Measurements from ENCODE around the gene PPP1R1C. TPM values are rescaled to one million over a fixed set of nuclear protein-coding genes. Genes with fewer than 3 reads are reported as not detected.

Gene PPP1R1C
- total and polyA plus RNA-seq, 2 of the 13 experiments (the other 11 are each of a cell fraction or from before 2014, with no cell fraction given): 1.5 to 3.5 TPM

DNA sequence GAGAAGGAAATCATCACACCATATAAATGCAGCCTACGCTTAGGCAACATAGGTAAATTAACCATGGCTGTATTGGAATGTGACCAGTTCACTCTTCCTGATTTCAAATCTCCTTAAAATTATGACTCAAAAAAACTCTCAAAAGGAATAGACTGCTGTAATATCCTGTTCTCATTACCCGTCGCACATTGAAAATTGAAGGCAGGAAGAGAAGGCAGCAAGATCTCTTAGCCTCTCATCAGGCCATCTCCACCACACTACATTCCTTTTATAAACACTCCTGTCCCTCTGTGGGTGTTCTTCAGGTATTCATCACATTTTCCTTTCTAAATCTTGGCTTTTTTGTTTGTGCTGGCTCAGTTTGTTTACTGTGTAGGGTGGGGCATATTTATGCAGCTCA, 83.2 kb downstream of the PPP1R1C start:
- TF ChIP-seq ZFYVE20 (CRISPR knock-in tag; IDR thresholded peaks at IDR 0.05; ENCODE audit: borderline replicate concordance, low read depth) (no peak), PHF8 (CRISPR knock-in tag; IDR thresholded peaks at IDR 0.05) (no peak), ZNF792 (CRISPR knock-in tag; IDR thresholded peaks at IDR 0.05) (no peak), ZNF12 (CRISPR knock-in tag; IDR thresholded peaks at IDR 0.05) (no peak), ZNF776 (CRISPR knock-in tag; IDR thresholded peaks at IDR 0.05) (no peak), CHCHD3 (CRISPR knock-in tag; IDR thresholded peaks at IDR 0.05) (no peak), ISL2 (CRISPR knock-in tag; IDR thresholded peaks at IDR 0.05) (no peak), SMARCC2 (IDR thresholded peaks at IDR 0.05) (no peak)
- TF ChIP-seq, protein P1, sequence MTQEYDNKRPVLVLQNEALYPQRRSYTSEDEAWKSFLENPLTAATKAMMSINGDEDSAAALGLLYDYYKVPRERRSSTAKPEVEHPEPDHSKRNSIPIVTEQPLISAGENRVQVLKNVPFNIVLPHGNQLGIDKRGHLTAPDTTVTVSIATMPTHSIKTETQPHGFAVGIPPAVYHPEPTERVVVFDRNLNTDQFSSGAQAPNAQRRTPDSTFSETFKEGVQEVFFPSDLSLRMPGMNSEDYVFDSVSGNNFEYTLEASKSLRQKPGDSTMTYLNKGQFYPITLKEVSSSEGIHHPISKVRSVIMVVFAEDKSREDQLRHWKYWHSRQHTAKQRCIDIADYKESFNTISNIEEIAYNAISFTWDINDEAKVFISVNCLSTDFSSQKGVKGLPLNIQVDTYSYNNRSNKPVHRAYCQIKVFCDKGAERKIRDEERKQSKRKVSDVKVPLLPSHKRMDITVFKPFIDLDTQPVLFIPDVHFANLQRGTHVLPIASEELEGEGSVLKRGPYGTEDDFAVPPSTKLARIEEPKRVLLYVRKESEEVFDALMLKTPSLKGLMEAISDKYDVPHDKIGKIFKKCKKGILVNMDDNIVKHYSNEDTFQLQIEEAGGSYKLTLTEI (CRISPR knock-in tag; conservative IDR thresholded peaks at IDR 0.05): no peak
- in situ Hi-C loops (cut with HindIII; ENCODE audit: extremely low pct_ligation_motif_present, low pct_unique_long_range_greater_than_20kb): no loop called here
- Histone ChIP-seq H3K79me2 (ENCODE audit: insufficient read depth, low read length) (no peaks in the 10 kb centered on the region), H3K36me3 (replicated peaks in 1 of 2; ENCODE audit: control insufficient read depth in 1 of 2, insufficient read depth in 2 of 2, low read length in 2 of 2) (no peaks in the 10 kb centered on the region), H3K9me3 (ENCODE audit: low read length) (no peaks in the 10 kb centered on the region), H3K9ac (ENCODE audit: insufficient read depth, low read depth, low read length) (no peak overlapping the region), H3K4me2 (ENCODE audit: low read depth, low read length) (no peak overlapping the region), H2AFZ (ENCODE audit: low read length) (no peak overlapping the region), H3K27ac (ENCODE audit: extremely low read length, insufficient read depth, low read length) (no peak overlapping the region), H3K27me3 (ENCODE audit: control insufficient read depth in 1 of 2, insufficient read depth in 2 of 2, low read length in 2 of 2) (no peaks in the 10 kb centered on the region), H3K4me3 (replicated peaks in 1 of 3; ENCODE audit: insufficient read depth in 1 of 3, low read depth in 2 of 3, low read length in 3 of 3) (no peak overlapping the region), H4K20me1 (ENCODE audit: insufficient read depth, low read length) (no peaks in the 10 kb centered on the region), H3K4me1 (ENCODE audit: insufficient read depth, low read length) (0 out of 2 replicates have a peak, but pooled peaks cover 10% of the 10 kb centered on the region)
- ChIA-PET CTCF (ENCODE audit: low intra/inter-chr PET ratio, low total read pairs) (no interaction called here), POLR2A (no interaction called here)
- intact Hi-C loops (cut with micrococcal nuclease; ENCODE audit: unreplicated experiment): no loop called here
- BruUV-seq (replicated peaks): no TSS peak
- FAIRE-seq (no peak), DNase-seq (ENCODE audit: low spot score) (no peak), ATAC-seq (no peak)
- 88% methylated on average over 3 of the region's 3 CpGs for WGBS (ENCODE audit: low lambda C conversion rate)

DNA sequence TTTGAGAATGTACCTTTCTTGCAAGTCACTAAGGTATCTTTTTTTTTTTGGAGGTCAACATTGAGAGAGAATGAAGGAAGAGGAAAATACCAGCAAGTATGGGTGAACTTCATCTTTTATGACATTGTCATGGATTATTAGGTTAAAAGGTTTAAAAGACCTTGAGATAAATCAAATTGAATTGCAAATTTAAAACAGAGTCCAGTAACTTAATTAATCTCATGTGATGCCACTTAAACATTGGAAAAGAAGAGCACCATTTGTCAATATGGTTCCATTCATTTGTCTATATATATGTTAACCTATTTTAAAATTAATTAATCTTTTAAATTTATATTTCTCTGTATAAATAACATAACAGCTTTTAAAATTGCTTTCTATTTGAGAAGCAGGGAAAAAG, 83.8 kb downstream of the PPP1R1C start:
- no peaks in the 10 kb centered on the region for H3K79me2 ChIP-seq (ENCODE audit: insufficient read depth, low read length)
- intact Hi-C loops (cut with micrococcal nuclease; ENCODE audit: unreplicated experiment): no loop called here
- no peaks in the 10 kb centered on the region for H3K9me3 ChIP-seq (ENCODE audit: low read length)
- no peak for DNase-seq (ENCODE audit: low spot score)
- ChIA-PET POLR2A (no interaction called here), CTCF (ENCODE audit: low intra/inter-chr PET ratio, low total read pairs) (no interaction called here)
- no peaks in the 10 kb centered on the region for H4K20me1 ChIP-seq (ENCODE audit: insufficient read depth, low read length)
- in situ Hi-C loops (cut with HindIII; ENCODE audit: extremely low pct_ligation_motif_present, low pct_unique_long_range_greater_than_20kb): no loop called here
- no peaks in the 10 kb centered on the region for H3K36me3 ChIP-seq (replicated peaks in 1 of 2; ENCODE audit: control insufficient read depth in 1 of 2, insufficient read depth in 2 of 2, low read length in 2 of 2)
- H3K27me3 ChIP-seq (ENCODE audit: control insufficient read depth in 1 of 2, insufficient read depth in 2 of 2, low read length in 2 of 2): no peaks in the 10 kb centered on the region
- no TSS peak for BruUV-seq (replicated peaks)
- H3K4me3 ChIP-seq (replicated peaks in 1 of 3; ENCODE audit: insufficient read depth in 1 of 3, low read depth in 2 of 3, low read length in 3 of 3): no peak overlapping the region
- 0 out of 2 replicates have a peak, but pooled peaks cover 12% of the 10 kb centered on the region for H3K4me1 ChIP-seq (ENCODE audit: insufficient read depth, low read length)
- H3K27ac ChIP-seq (ENCODE audit: extremely low read length, insufficient read depth, low read length): no peak overlapping the region
- H3K9ac ChIP-seq (ENCODE audit: insufficient read depth, low read depth, low read length): no peak overlapping the region
- ATAC-seq: no peak
- FAIRE-seq: no peak
- no peak overlapping the region for H2AFZ ChIP-seq (ENCODE audit: low read length)
- no peak overlapping the region for H3K4me2 ChIP-seq (ENCODE audit: low read depth, low read length)
- TF ChIP-seq REPIN1 (CRISPR knock-in tag; IDR thresholded peaks at IDR 0.05; ENCODE audit: borderline replicate concordance, low read depth) (no peak), ZNF792 (CRISPR knock-in tag; IDR thresholded peaks at IDR 0.05) (no peak), ELF4 (CRISPR knock-in tag; IDR thresholded peaks at IDR 0.05; ENCODE audit: borderline replicate concordance) (no peak), ZMYM3 (CRISPR knock-in tag; IDR thresholded peaks at IDR 0.05) (no peak), ZFP37 (CRISPR knock-in tag; IDR thresholded peaks at IDR 0.05; ENCODE audit: borderline replicate concordance) (no peak)
- TF ChIP-seq, protein P2, sequence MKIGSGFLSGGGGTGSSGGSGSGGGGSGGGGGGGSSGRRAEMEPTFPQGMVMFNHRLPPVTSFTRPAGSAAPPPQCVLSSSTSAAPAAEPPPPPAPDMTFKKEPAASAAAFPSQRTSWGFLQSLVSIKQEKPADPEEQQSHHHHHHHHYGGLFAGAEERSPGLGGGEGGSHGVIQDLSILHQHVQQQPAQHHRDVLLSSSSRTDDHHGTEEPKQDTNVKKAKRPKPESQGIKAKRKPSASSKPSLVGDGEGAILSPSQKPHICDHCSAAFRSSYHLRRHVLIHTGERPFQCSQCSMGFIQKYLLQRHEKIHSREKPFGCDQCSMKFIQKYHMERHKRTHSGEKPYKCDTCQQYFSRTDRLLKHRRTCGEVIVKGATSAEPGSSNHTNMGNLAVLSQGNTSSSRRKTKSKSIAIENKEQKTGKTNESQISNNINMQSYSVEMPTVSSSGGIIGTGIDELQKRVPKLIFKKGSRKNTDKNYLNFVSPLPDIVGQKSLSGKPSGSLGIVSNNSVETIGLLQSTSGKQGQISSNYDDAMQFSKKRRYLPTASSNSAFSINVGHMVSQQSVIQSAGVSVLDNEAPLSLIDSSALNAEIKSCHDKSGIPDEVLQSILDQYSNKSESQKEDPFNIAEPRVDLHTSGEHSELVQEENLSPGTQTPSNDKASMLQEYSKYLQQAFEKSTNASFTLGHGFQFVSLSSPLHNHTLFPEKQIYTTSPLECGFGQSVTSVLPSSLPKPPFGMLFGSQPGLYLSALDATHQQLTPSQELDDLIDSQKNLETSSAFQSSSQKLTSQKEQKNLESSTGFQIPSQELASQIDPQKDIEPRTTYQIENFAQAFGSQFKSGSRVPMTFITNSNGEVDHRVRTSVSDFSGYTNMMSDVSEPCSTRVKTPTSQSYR (CRISPR knock-in tag; IDR thresholded peaks at IDR 0.05; ENCODE audit: borderline replicate concordance): no peak
- TF ChIP-seq, protein P3, sequence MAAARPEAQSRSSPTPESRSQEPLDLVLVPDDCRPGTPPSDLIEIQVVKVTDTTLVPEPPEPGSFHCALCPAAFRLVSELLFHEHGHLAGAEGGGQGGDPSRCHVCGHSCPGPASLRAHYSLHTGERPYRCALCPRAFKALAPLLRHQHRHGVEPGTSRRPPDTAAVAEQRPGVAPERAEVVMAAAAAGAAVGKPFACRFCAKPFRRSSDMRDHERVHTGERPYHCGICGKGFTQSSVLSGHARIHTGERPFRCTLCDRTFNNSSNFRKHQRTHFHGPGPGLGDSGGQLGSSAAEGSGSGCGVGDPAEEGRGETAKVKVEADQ (CRISPR knock-in tag; IDR thresholded peaks at IDR 0.05; ENCODE audit: borderline replicate concordance): no peak
